ENCODE measurements around the gene CHST5.
A peak's percentile ranks its signal among the peaks of the same experiment; 100 is the strongest.

Gene CHST5

DNA sequence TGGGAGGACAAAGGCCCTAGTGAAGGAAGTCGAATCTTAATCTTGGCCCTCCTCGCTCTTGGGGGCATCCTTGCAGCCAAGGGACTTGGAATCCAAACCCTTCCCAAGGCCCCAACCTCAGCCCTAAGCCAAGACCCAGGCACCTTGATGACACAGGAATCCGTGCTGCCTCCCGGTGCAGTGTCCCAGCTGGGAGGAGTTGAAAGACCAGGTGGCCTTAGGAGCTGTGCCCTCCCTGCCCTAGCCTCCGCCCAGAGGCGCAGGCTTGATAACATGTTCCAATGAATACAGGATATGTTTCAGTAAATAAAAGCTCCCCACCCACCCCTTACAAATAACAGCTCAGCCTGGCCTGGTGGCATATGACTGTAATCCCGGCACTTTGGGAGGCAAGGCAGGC is at the start of gene CHST5:
Gene CHST5 (minus strand): TSS at position 208 of the 400 bp plus-strand sequence. CDS start 5,724 bp downstream, outside the sequence.
- DNase-seq (ENCODE audit: low spot score): no peak

DNA sequence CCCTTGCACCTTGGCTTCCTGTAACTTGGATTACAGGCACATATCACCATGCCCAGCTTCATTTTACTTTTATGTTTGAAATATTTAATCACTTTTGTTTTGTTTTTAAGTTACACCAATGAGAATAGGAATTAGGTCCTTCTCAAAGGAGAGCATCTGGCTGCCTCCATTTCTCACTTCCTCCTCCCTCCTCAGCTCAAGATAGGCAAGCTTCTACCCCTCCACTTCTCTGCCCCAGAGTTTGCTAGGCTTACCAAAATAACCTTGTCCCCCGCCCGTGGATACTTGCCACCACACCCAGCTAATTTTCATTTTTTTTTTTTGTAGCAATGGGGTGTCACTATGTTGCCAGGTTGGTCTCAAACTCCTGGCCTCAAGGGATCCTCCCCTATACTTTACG is 48.2 kb upstream of the CHST5 start:
- no peak for DNase-seq (ENCODE audit: low spot score)

DNA sequence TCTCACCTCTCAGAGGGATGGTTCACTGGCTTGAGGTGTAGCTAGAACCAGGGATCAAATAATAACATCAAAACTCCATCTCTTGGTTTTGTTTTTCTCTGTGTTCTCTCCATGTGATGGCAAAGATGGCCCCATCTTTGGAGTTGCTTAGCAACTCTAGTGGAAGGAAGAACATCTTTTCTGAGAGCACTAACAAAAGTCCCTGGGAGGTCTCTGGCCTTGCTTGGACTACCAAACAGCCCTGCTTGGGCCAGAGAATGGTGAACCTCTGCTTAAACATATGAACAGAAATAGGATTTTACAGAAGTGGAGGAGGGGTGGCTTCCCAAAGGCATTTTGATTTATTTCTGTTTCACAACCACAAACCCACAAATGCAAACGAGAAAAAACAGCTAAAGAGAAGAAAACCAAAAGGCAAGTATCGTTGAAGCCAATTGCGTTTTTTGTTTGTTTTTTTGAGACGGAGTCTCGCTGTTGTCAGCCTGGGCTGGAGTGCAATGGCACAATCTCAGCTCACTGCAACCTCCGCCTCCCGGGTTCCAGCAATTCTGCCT is 43.5 kb upstream of the CHST5 start:
- DNase-seq (ENCODE audit: low spot score): no peak

DNA sequence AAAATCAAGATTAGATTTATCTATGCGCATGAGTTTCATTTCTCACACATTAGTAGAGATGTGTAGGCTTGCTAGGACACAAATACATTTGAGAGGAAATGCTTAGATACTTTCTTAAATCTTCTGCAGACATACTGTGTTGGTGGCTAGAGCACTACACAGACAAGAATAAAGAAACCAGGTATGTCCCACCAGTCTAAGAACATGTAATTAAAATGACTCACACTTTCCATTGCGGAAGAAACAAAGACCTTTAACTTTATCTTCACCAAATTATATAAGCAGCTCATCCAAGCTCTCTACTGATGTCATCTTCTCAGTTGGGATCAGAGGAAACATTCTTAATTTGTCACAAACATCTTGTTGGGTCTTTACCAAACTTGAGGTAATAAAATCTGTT is 42.8 kb upstream of the CHST5 start:
- no peak for DNase-seq (ENCODE audit: low spot score)

DNA sequence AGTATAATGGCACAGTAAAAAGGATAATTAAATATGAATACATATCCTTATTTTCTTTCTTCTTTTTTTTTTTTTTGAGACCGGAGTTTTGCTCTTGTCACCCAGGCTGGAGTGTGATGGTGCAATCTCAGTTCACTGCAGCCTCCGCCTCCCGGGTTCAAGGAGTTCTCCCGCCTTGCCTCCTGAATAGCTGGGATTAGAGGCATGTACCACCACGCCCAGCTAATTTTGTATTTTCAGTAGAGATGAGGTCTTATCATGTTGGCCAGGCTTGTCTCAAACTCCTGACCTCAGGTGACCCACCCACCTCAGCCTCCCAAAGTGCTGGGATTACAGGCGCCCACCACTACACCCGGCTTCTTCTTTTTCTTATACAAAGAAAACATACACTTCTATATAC is 42.3 kb upstream of the CHST5 start:
- DNase-seq (ENCODE audit: low spot score): no peak

DNA sequence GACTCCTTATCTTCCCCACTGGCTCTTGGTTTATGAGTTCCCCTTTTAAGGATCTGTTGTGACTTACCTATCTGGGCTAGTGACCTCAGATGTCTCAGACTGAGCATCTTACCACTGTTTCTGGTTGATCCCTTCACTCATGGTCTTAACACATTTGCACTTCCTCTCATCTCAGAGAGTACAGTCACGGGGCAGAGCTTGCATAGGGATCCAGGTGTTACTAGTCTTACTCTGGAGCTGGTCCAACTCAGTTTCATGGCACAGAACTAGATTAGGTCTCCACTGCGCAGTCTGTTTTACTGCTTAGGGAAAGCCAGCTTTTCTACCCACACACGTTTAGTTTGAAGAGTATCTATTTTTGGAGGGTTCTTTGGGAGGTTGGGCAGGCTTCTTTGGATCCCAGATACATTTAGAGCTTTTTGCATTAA is 40.5 kb upstream of the CHST5 start:
- DNase-seq (ENCODE audit: low spot score): no peak

DNA sequence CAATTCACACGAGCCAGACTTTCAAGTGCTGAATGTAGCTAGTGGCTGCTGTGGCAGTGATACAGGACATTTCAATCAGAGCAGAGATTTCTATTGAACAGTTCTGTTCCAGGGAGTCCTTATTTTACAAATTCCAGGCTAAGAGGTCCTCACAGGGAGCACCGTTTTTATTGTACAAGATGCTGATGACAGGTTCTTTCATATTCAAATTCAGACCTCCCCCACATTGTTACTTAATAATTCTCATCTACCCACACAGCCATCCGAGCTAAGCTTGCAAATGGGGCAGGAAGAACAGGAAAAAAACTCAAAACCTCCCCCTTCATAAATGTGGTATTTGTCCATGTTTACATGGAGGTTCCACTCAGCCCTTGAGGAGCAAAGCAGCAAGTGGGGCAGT is 40.0 kb upstream of the CHST5 start:
- DNase-seq (ENCODE audit: low spot score): no peak

DNA sequence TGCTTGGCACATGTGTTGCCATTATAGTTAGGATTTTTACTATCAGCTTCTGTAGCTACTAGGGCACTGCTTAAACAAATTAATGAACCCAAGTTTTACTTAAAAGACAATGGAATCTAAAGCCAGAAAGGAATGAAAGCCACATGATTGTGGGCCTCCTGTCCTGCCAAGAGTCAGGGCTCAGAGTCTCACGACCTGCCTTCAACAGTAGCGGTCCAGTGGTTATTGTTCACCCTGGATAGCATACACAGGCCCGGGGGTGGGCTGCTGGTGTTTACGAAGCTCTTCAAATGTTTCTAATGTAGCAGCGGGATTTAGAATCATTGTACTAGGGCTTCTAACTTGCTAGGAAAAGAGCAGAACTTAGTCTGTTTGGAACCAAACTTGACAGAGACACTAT is 38.0 kb upstream of the CHST5 start:
- no peak for DNase-seq (ENCODE audit: low spot score)

DNA sequence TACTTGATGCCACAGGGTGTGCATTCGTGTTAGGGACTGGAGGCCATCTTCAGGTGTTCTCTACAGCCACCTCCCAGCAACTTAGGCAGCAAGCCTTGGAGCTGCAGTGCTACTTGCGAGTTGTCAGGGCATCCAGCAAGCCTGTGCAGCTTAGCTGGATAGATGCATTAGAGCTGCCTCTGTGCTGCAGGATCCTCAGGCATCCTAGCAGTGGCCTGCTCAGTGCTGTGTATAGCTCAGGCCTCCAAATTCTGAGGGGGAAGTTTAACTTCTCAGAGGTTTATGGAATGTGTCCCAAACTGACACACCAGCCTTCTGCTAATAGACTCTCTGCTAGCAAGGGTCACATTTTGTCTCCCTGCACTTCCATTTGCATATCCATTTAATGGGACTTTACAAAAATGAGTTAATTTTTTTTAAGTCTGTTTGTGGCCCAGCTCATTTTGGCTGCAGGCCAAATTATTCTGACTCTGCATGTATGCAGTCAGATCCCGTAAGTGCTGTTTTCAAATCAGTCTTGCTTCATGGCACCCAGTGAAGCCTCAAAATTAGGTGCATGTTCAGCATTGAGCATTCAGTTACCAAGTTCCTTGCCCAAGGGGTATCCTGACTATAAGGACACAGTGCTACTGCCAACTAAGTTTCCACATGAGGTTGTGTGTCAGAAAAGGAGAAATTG is 37.1 kb upstream of the CHST5 start:
- no peak for DNase-seq (ENCODE audit: low spot score)

DNA sequence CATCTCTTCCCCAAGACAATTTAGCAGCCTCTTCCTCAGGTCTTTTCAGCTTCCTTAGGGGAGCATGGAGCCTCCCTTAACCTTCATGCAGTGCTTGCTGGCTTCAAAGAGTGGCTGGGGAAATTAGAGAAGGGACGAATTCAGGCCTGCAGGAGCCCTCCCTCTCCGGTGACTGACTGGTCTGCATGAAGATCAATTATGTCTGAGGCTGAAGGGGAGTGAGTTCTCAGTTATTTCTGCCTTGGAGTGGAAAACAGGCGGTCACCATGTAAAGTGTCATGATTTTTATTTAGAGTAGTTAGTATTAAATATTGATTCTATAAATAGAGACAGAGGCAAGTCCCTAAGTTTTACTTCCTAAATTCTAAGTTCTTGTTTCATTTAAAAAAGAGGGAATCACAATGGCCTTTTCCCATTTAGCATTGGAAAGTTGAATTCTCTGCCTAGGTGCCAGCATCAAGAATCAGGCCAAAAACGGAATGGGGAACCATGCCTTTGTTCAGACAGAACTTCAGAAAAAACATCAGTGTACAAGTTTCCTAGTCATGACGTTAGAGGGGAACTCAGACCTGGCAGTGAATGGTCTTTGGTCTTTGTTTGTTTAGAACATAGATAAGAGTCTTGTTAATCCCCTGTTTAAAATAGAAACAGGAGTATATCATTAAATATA is 34.6 kb upstream of the CHST5 start:
- no peak for DNase-seq (ENCODE audit: low spot score)

DNA sequence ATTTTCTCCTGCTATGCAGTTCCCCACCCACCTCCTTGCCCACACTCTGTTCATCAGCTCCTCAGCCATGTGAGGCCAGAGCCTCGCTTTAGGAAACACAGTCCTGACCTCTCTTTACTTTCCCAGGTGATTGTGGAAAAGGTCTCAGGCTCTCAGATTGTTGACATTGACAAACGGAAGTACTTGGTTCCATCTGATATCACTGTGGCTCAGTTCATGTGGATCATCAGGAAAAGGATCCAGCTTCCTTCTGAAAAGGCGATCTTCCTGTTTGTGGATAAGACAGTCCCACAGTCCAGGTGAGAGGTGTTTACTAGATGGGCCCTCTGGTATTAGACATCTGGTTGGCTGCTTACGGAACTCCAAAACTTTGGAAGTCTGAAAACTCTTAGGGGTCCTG is 32.0 kb upstream of the CHST5 start:
- DNase-seq (ENCODE audit: low spot score): no peak

DNA sequence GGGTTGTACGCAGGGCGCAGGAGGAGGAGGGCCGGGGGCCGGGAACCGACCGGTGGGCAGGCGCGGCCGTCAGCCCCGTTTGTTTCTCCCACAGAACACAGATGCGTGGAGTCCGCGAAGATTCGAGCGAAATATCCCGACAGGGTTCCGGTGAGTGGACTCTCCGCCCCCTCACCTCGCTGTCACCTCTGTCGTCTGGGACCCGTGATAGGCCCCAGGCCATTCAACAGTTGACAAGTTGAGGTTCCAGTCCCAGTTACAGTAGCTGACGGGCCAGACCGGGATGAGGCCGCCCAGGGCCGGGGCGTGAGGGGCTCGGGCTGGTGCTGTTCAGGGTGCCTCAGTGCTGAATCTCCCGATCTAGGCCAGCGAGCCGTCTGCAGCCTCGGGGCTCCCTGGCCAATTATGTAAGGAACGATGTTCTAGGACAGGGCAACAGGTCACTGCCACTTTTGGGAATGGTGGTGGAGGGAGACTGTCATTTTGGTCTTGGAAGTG is 30.9 kb upstream of the CHST5 start:
- DNase-seq (ENCODE audit: low spot score): no peak

DNA sequence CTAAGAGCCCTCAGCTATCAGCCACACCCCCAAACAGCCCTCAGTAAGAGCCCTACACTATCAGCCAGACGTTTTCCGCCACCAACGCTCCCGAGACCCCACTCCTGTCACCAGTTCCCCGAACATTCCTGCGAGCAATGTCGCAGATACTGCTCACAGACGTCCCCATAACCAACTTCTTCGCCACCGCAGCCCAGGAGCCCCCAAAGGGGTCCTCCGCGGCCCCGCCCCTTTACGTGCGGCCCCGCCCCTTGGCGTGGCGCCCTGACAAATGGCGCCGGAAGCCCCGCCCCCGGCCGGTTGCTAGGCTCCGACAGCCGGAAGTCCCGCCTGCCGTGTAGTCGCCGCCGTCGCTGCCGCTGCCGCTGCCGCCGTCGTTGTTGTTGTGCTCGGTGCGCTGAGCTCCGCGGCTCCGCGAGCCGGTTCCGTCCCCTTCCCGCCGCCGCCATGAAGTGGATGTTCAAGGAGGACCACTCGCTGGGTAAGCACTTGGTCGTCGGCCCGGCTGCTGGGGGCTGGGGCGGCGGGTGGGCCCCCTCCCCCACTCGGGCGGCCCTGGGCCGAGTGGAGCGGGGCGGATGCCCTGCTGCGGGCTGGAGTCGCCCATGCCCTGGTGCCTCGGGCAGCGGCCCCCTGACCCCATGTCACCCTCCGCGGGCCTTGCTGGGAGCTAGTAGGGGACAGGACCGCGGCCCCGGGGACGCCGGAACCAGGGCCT is 30.3 kb upstream of the CHST5 start, which contains the start of gene GABARAPL2:
Gene GABARAPL2 (plus strand): TSS at position 340 of the 718 bp plus-strand sequence. CDS start 108 bp downstream, at position 448.
- DNase-seq (ENCODE audit: low spot score): peak; percentile 95

DNA sequence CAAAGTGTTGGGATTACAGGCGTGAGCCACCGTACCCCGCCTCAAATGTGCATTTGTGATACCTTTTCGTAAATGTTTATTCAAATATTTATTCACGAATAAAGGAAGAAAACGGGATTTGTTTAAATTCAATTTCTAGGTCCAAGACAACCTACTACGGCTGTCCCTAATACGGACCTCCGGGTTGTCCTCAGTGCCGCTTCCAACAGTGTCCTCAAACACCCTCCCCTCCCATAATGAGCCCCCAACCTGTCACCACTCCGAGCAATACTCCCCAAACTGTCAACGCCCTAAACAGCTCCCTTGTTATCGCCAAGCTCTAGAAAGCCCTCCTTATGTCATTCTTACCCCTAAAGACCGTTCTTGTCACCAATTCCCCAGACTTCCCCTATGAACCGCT is 29.7 kb upstream of the CHST5 start:
- DNase-seq (ENCODE audit: low spot score): no peak

DNA sequence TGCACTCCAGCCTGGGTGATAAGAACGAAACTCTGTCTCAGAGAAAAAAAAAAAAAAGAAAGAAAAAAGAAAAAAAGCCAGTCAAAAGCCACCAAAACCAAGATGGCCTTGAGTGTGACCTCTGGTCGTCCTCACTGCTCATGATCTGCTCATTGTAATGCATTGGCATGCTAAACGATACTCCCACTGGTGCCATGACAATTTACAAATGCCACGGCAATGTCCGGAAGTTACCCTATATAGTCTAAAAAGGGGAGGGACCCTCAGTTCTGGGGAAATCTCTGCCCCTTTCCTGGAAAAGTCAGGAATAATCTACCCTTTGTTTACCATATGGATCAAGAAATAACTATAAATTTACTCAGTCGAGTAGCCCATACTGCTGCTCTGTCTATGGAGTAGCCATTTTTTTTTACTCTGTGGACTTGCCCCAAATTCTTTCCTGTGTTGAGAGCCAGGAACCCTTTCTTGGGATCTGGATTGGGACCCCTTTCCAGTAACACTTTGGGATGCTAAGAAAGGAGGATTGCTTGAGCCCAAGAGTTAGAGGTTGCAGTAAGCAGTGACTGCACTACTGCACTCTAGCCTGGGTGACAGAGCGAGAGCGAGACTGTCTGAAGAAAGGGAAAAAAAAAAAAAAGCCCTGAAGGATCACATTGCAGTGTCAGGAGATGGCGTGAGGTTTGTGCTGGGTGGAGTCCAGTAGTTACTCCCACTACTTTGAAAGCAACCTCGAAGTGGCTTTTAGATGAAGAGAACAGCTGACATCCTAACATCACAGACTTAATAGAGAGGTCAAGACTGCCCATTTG is 23.9 kb upstream of the CHST5 start:
- DNase-seq (ENCODE audit: low spot score): no peak

DNA sequence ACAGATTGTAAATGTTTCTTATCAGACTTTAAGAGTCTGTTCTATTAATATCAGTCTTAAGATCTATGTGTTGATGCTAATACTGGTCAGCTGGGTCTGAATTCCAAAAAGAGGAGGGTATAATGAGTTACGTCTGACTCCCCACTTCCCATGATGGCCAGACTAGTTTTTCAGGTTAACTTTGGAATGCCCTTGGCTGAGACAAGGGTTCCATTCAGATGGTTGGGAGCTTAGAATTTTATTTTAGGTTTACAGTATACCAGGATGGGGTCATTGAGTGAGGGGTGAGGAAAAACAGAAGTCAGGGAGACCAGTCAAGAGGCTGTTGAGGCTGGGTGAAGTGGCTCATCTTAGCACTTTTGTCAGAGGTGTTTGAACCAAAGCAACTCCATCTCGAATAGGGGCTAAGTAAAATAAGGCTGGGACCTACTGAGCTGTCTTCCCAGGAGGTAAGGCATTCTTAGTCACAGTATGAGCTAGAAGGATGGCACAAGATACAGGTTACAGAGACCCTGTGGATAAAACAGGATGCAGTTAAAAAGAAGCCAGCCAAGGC is 23.0 kb upstream of the CHST5 start:
- DNase-seq (ENCODE audit: low spot score): no peak

DNA sequence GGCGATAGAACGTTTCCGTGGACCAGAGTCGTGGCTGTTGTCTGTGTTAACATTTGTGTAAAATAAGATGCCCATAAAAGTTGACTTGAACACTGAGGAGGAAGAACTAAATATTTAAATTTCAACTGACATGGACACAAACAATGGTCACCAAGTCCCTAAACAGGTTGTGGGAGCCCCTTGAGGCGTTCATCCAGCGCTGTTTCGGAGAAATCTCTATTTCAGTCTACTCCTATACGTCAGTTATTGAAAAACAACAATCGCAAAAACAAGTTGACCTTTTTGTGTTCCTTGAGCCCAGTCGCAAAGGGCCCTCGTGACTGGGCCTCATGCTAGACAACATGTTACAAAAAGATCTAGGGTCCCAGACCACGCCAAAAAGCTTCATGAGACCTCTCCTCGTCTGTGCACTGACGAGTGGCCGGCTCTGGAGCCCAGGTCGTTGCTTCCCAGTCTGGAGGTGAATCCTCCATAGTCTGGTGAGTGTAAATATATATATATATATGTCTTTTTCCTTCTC is 20.6 kb upstream of the CHST5 start:
- no peak for DNase-seq (ENCODE audit: low spot score)

DNA sequence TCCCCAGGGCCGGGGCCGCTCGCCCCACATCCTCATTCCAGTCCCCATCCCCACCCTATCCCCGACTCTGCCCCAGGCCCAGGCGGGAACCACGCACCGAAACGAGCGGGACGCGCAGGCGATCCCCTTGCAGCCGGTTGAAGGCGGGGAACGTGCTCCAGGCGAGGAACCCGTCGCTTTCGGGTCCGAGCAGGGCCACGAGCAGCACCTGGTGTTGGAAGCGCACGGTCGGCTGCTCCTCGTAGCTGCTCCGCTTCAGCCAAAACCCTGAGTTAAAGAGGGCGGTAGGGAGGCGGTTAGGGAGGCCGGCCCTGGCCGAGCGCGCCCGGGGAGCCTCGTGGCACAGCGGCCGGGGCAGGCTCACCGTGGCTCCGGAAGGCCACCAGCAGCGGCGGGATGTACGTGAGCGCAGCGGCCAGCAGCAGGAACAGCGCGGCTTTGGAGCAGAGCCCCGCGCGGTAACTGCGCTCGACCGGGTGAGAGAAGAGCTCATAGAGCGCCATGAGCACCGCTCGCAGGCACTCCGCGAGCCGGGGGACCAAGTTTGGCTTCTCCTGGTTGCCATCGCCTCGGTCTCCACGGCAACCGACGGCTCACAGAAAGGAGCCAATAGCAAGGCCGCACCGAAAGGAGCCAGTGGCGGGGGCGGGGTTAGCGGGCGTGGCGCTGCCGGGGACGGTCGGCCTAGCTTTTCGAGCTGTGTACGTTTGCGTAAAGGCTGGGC is 20.0 kb upstream of the CHST5 start, which contains the start of gene TMEM231:
Gene TMEM231 (minus strand): TSS at position 546 of the 724 bp plus-strand sequence. CDS start 43 bp downstream, at position 503.
- peak; percentile 97 for DNase-seq (ENCODE audit: low spot score)

DNA sequence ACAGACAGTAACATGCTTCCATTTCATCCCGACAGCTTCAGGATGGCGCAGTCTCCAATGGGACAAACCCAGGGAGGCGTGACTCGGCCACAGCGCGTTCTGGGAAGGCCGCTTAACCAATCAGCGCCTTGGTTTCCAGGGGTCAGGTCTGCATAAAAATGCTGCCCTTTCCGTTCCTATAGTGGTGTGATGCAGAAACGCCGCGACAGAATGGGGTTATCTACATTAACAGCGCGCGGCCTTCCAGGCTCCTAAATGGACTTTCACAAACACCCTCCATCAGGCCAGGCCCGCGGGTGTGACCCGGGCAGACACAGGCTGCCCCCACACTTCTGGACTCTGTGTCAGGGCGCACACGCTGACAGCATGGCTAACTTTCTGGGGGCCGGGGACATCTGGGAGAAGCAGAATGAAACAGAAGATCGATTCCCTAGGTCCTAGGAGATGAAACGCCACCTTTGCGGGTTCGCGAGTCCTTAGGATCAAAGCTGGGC is 19.4 kb upstream of the CHST5 start:
- peak; percentile 81 for DNase-seq (ENCODE audit: low spot score)

DNA sequence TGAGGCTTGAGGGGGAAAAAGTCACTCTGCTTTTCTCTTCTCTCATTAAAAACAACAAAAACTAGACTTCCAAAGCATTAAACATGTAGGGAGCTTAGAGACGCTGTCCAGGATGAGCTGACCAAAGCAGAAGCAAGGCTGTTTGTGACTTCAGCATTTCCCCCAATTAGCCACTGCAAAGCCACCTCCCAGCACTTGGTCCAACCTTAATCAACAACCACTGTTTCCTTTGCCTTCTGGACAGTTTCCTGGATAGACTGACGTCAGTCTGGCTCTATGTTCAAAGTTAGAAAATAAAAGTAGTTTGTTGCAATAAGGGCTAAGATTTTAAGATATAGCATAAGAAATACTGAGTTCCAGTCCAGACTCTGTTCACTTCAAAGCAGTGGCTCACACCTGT is 17.0 kb upstream of the CHST5 start:
- DNase-seq (ENCODE audit: low spot score): no peak
